Fibroblast of lung (primary cell): ENCODE measurements around the gene CFAP221. TPM values are rescaled to one million over a fixed set of nuclear protein-coding genes. Genes with fewer than 3 reads are reported as not detected.

Source experiments
- DNase-seq, 2 donors: peaks; one replicate each; pipeline versions ENCODE4 v3.0.0 to v3.0.0-alpha.2; 2010; ENCODE audit warnings: low read depth in 2 of 2
- H2AFZ ChIP-seq: 2 replicates; pipeline ENCODE4 v1.5.1; 2012; ENCODE audit warnings: low read length, control low read depth, inconsistent platforms
- H3K27ac ChIP-seq: 2 replicates; pipeline ENCODE4 v1.5.1; 2011; ENCODE audit warnings: low read length, control low read depth; ENCODE audit not compliant: insufficient read depth
- H3K27me3 ChIP-seq: 2 replicates; pipeline ENCODE4 v1.5.1; 2011; ENCODE audit warnings: mild to moderate bottlenecking, low read length; ENCODE audit not compliant: control insufficient read depth, insufficient read depth
- H3K36me3 ChIP-seq: 2 replicates; pipeline ENCODE4 v1.5.1; 2011; ENCODE audit warnings: low read length; ENCODE audit not compliant: control insufficient read depth, insufficient read depth
- H3K4me1 ChIP-seq: 2 replicates; pipeline ENCODE4 v1.5.1; 2011; ENCODE audit warnings: low read length; ENCODE audit not compliant: control insufficient read depth, insufficient read depth; ENCODE audit errors: extremely low read depth
- H3K4me2 ChIP-seq: 2 replicates; pipeline ENCODE4 v1.5.1; 2011; ENCODE audit warnings: low read length, control low read depth; ENCODE audit not compliant: insufficient read depth; ENCODE audit errors: extremely low read depth
- H3K4me3 ChIP-seq, 4 experiments: fragments of 200-600 bp in 1 of 4; sonication (generic) in 1 of 4; replicated peaks in 1 of 4; 2 replicates each; pipeline ENCODE4 v1.5.1; 2011 to 2016; ENCODE audit warnings: low read length in 4 of 4, low read depth in 3 of 4, mild to moderate bottlenecking in 3 of 4, control low read depth in 2 of 4, inconsistent platforms in 1 of 4, mixed read lengths in 1 of 4; ENCODE audit not compliant: insufficient read depth in 1 of 4; ENCODE audit errors: control extremely low read depth in 1 of 4
- H3K79me2 ChIP-seq: 2 replicates; pipeline ENCODE4 v1.5.1; 2012; ENCODE audit warnings: mild to moderate bottlenecking, low read length, inconsistent platforms; ENCODE audit not compliant: control insufficient read depth, insufficient read depth
- H3K9ac ChIP-seq: 2 replicates; pipeline ENCODE4 v1.5.1; 2011; ENCODE audit warnings: mild to moderate bottlenecking, low read length, control low read depth; ENCODE audit not compliant: insufficient read depth
- H3K9me3 ChIP-seq: 2 replicates; pipeline ENCODE4 v1.5.1; 2012; ENCODE audit warnings: low read depth, low read length; ENCODE audit not compliant: control insufficient read depth, insufficient read depth
- H4K20me1 ChIP-seq: 2 replicates; pipeline ENCODE4 v1.5.1; 2011; ENCODE audit warnings: low read length; ENCODE audit not compliant: control insufficient read depth, insufficient read depth; ENCODE audit errors: extremely low read depth
- CTCF ChIP-seq, 2 donors: IDR thresholded peaks in 1 of 2; conservative IDR thresholded peaks in 1 of 2; 1 replicate in 1 of 2; 2 replicates in 1 of 2; pipeline ENCODE4 v1.5.1; 2011 to 2012; ENCODE audit warnings: low read length in 2 of 2, control low read depth in 1 of 2, inconsistent platforms in 1 of 2, low read depth in 1 of 2, mild to moderate bottlenecking in 1 of 2
- EZH2 ChIP-seq: IDR thresholded peaks from 2 replicates; pipeline ENCODE4 v1.5.1; 2012; ENCODE audit warnings: low read length, control low read depth, mild to moderate bottlenecking; ENCODE audit errors: missing control alignments
- polyA plus RNA-seq, 2 donors: library from polyadenylated mRNA; depleted of rRNA in 1 of 2; stranded (reverse) in 1 of 2; unstranded in 1 of 2; fragments of >200 nt; gene quantifications; 2 replicates each; pipeline ENCODE4 v1.2.1, GENCODE V29; 2011 to 2012; ENCODE audit warnings: missing spikeins in 1 of 2
- total RNA-seq: library from RNA; depleted of rRNA; stranded (reverse); fragments of >200 nt; gene quantifications from 2 replicates; pipeline ENCODE4 v1.2.1, GENCODE V29; 2014

The CFAP221 gene
- total and polyA plus RNA-seq, 2 donors (not counting 1 experiment from before 2014, with no cell fraction given): 0.07 TPM; not detected in 1

GRCh38 chr2:119550856-119551255, 6.6 kb downstream of the CFAP221 start:
- TF ChIP-seq EZH2: no peak
- H3K36me3 ChIP-seq: no peaks in the 10 kb centered on the region

GRCh38 chr2:119552902-119553301, 8.7 kb downstream of the CFAP221 start:
- no peak overlapping the region for H3K4me2 ChIP-seq
- no peaks in the 10 kb centered on the region for H3K36me3 ChIP-seq
- no peak for DNase-seq
- no peaks in the 10 kb centered on the region for H3K9me3 ChIP-seq
- H3K4me1 ChIP-seq: no peaks in the 10 kb centered on the region
- H3K9ac ChIP-seq: no peak overlapping the region
- H3K27ac ChIP-seq: no peak overlapping the region
- no peaks in the 10 kb centered on the region for H3K27me3 ChIP-seq
- no peak overlapping the region for H3K4me3 ChIP-seq
- no peak for TF ChIP-seq EZH2
- TF ChIP-seq CTCF (conservative IDR thresholded peaks at IDR 0.05 in 1 of 2, IDR thresholded peaks at IDR 0.05 in 1 of 2; ENCODE audit: low read depth in 1 of 2, low read length in 2 of 2): no peak
- no peaks in the 10 kb centered on the region for H4K20me1 ChIP-seq
- H3K79me2 ChIP-seq: no peaks in the 10 kb centered on the region
- no peak overlapping the region for H2AFZ ChIP-seq

More at GRCh38 chr2:119550856-119551255, 6.6 kb downstream of the CFAP221 start:
- Histone ChIP-seq H3K27ac (no peak overlapping the region), H3K4me3 (no peak overlapping the region), H3K79me2 (no peaks in the 10 kb centered on the region), H3K9ac (no peak overlapping the region), H3K4me1 (no peaks in the 10 kb centered on the region), H2AFZ (no peak overlapping the region), H3K4me2 (no peak overlapping the region), H4K20me1 (no peaks in the 10 kb centered on the region), H3K9me3 (no peaks in the 10 kb centered on the region), H3K27me3 (peaks cover 2% of the 10 kb centered on the region)
- no peak for DNase-seq

- no peak overlapping the region for H3K4me3 ChIP-seq
- no peak overlapping the region for H3K9ac ChIP-seq
- DNase-seq: no peak
- no peaks in the 10 kb centered on the region for H3K9me3 ChIP-seq
- no peaks in the 10 kb centered on the region for H3K27me3 ChIP-seq
- no peaks in the 10 kb centered on the region for H4K20me1 ChIP-seq
- TF ChIP-seq EZH2 (no peak), CTCF (conservative IDR thresholded peaks at IDR 0.05 in 1 of 2, IDR thresholded peaks at IDR 0.05 in 1 of 2; ENCODE audit: low read depth in 1 of 2, low read length in 2 of 2) (no peak)
- no peak overlapping the region for H3K27ac ChIP-seq
- no peaks in the 10 kb centered on the region for H3K36me3 ChIP-seq
- no peak overlapping the region for H2AFZ ChIP-seq
- no peaks in the 10 kb centered on the region for H3K4me1 ChIP-seq
- no peak overlapping the region for H3K4me2 ChIP-seq
- no peaks in the 10 kb centered on the region for H3K79me2 ChIP-seq
These were observed 9.6 kb downstream of the CFAP221 start for GRCh38 chr2:119553687-119554344.
